Measurements from ENCODE around the gene FGA. TPM values are rescaled to one million over a fixed set of nuclear protein-coding genes. Genes with fewer than 3 reads are reported as not detected.
"Not testable (repeated sequence)": the region's sequence is repeated elsewhere in the genome, so short reads cannot be mapped to it uniquely, and the experiment has no call there.

FGA gene
- total RNA-seq, 1 donor from 2014 or later, result not detected

DNA sequence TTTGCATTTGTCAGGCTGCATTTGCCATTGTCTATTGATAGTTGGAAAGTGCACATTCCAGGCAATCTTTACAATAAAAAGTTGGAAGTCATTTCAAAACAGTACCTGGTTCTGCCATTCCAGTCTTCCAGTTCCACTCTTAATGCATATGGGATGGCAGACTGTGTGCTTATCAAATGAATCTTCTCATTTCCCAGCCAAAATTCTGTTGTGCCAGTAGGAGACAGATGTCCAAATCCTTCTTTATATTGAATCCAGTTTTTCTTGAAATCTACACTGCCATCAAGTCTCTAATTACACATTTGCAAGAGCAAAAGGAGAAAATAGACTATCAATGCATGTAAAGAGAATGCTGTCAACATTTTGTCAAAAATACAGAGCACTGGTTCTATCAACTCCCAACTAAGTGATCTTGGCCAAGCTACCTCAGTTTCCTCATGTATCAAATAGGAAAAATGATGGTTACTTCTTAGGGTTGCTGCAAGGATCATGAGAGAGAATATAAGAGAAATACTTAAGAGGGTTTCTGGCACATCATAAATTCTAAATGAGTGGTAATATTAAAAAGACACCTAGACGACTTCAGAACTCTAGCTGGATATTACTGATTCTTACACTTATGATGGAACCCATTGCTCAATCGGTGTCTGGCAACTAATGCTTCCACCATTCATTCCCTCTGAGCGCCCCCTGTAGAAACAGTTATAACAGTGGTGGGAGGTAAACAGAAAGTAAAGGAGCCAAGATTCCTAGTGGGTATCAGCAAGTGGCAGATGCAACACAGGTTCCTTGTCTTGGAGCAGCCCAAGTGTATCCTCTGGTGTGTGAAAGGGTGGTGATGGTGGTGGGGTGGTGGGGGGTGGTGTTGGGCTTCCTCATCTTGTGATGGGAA is 18.1 kb upstream of the FGA start:
- intact Hi-C loops (cut with micrococcal nuclease), result no loop called here

DNA sequence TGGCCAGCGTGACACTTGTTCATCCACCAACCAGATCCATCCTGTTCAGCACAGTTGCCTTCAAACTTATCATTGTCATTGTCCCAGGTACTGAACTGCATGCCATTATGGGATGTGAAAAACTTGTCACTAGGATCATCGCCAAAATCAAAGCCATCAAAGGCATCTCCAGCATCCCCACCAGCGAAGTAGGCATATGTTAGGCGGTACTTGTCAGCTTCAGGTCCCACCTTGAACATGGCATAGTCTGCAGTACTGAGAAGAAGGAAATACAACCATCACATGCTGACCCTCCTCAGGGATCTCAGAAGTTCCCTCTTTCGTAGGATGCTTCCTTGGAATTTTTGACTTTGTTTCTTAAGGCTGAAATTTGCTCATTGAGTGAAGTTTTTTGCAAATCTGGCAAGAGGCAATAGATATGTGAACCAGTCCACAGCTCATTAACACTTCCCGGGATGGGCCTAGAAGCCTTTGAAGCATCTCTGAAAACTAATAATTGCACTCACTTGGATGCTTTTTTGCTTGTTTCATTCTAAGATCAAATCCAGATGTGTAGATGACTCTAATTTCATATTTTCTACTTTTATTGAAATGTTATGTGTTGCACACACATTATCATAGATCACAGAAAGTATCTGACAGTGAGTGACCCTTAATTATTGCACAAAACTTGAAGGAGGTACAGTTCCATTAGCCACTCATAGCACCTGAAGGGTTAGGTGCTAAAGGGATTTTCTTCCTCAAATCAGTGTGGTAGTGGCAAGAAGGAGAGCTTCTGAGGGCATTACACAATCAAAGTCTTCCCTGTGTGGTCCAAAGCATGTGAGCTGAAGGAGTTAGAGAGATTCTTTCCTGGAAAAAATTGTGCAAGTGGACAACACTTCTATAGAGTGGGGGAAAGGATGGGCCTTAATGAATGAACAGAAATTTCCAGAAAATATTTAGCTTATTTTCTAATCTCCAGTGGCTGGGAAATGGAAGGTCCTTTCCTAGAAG is 16.5 kb upstream of the FGA start:
- intact Hi-C loops (cut with micrococcal nuclease), result no loop called here

- intact Hi-C loops (cut with micrococcal nuclease), result no loop called here
These were observed 14.2 kb upstream of the FGA start for GRCh38 chr4:154604696-154605200.

DNA sequence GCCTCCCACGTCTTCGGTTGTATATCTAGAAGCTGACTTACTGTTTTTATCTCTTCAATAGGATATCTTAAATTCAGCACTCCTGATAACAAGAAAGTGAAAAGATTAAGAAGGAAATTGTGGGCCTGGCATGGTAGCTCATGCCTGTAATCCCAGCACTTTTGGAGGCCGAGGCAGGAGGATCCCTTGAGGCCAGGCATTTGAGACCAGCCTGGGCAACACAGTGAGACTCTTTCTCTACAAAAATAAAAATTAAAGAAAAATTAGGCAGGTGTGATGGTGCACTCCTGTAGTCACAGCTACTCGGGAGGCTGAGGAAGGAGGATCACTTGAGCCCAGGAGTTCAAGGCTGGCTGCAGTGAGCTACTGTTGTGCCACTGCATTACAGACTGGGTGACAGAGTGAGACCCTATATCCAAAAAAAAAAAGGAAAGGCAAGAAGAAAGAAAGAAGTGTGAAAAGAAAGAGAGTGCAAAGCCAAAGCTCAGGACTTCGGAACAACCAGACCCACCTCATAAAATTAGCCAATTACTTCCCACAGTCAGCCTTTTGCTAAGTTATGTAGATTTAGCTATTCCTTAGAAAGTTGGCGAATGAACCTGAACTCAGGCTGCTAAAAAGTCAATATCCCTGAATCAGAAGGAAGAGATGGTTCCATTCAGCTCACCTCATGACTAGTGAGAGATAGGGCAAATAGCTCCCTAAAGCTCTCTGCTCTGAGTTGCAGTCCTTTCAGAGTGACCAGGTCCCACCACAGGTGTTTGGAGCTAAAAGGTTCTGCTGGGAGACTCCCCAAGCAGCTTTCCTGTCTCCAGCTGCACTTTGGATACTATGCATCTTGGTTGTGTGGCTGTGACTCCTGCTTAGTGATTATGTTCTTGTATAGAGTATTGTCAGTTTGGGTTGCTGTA is 12.7 kb upstream of the FGA start:
- intact Hi-C loops (cut with micrococcal nuclease), result no loop called here

GRCh38 chr4:154602404-154603020 is 12.0 kb upstream of the FGA start:
- intact Hi-C loops (cut with micrococcal nuclease), result no loop called here

GRCh38 chr4:154597798-154598774 is 7.5 kb upstream of the FGA start:
- intact Hi-C loops (cut with micrococcal nuclease), result no loop called here

GRCh38 chr4:154597281-154597680 is 6.7 kb upstream of the FGA start:
- intact Hi-C loops (cut with micrococcal nuclease), result not testable (repeated sequence)

DNA sequence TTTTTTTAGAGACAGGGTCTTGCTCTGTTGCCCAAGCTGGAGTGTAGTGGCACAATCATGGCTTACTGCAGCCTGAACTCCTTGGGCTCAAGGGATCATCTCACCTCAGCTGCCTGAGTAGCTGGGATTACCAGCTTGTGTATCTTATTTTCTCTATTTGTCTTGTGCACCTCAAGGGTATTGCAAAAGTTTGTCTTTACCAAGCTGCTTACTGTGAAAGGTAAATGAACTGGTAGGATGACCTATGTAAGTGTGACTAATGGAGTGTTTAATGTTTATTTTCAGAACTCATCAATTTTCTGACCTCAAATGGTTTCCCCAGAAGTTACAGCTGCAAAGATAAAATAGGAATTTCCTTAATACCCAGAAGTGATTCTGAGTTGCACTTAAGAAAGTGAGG is 5.3 kb upstream of the FGA start:
- intact Hi-C loops (cut with micrococcal nuclease), result no loop called here

DNA sequence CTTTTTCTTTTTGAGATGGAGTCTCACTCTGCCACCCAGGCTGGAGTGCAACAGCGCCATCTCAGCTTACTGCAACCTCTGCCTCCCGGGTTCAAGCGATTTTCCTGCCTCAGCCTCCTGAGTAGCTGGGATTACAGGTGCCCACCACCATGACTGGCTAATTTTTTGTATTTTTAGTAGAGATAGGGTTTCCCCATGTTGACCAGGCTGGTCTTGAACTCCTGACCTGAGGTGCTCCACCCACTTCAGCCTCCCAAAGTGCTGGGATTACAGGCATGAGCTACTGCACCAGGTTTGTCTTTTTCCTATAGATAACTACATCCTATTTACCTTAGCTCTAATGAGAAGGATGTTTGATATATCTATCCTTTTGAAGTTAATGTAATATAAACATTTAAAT is 3.8 kb upstream of the FGA start:
- intact Hi-C loops (cut with micrococcal nuclease), result not testable (repeated sequence)

DNA sequence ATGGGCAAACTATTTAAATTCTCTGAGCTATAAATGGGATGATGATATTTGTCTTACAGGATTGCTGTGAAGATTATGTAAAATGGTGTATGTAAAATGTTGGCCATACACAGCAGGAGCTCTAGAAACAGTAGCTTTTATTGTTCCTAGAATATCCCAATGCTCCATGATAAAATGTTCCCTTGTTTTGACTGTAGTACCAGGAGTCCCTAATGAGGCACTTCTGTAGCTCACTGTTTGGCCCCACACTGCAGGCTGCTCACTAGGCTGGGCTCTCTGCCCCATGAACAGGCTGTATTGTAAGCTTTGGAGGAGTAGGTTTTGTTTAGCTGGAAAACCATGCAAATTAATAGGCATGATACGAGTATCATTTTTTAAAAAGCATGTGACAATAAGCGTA is 3.3 kb upstream of the FGA start:
- intact Hi-C loops (cut with micrococcal nuclease), result no loop called here

DNA sequence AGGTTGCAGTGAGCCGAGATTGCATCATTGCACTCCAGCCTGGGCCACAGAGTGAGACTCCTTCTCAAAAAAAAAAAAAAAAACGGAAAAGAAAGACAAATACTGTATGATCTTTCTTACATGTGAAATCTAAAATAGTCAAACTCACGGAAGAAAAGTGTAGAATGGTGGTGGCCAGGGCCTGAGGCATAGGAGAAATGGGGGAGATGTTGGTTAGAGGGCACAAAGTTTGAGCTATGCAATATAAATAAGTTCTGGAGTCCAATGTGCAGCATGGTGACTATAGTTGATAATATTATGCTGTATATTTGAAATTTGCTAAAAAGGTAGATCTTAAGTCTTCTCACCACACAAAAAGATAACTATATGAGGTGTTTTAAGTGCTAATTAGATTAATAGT is 1.3 kb upstream of the FGA start:
- intact Hi-C loops (cut with micrococcal nuclease), result no loop called here

DNA sequence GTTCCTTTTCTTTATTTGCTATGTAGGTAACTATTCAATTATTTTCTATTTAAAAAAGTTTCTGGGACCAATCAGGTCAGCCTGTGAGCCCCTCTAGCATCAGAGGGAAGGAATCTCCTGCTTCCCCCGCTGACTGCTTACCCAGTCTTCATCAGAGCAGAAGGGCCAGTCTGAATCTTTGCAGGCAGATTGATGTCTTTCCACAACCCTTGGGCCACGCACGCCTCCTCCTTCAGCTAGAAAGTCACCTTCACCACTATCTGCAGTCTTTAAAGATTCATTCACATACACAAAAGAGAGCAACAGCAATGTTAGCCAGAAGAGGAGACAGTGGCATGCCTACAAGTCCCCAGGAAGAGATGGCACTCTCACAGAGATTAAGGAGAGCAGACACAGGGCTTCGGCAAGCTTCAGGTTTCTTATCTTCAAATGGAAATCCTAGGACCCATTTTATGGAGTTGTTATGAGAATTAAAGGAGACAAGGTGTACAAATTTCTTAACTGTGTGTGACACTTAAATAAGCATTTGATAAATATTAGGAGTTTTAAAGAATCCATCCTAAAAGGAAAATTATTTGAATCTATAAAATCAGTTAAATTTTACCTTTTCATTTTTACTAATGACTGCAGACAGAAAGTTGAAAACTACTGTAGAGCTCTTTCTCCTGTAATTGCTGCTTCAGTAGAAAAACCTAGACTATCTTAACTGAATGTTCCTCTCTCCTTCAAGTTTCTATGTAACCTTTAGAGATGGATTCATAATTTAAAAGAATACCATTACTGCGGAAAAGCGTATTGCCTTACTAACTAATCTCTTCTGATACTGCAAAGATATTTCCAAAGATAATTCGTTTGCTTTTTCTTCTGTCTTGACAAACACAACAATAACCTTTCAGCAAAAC is 995 bp downstream of the FGA start:
- intact Hi-C loops (cut with micrococcal nuclease), result no loop called here

DNA sequence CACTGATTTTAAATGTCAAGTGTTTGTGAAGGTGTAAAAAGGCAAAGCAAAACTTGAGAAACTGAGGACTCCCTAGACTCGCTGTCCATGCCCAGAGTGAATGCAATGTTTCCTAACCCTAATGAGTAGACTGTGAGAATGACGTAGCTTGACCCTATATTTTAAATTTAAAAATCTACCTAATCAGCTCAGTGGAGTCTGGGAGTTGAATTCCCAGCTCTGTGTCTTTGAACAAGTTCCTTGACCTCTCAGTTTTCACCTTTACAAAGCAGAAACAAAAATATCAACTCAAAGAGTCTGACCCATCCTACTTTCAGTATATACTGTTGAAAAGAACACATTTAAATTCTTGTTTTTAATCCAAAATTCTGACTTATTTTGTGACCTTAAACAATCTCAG is 2.3 kb downstream of the FGA start:
- intact Hi-C loops (cut with micrococcal nuclease), result no loop called here

DNA sequence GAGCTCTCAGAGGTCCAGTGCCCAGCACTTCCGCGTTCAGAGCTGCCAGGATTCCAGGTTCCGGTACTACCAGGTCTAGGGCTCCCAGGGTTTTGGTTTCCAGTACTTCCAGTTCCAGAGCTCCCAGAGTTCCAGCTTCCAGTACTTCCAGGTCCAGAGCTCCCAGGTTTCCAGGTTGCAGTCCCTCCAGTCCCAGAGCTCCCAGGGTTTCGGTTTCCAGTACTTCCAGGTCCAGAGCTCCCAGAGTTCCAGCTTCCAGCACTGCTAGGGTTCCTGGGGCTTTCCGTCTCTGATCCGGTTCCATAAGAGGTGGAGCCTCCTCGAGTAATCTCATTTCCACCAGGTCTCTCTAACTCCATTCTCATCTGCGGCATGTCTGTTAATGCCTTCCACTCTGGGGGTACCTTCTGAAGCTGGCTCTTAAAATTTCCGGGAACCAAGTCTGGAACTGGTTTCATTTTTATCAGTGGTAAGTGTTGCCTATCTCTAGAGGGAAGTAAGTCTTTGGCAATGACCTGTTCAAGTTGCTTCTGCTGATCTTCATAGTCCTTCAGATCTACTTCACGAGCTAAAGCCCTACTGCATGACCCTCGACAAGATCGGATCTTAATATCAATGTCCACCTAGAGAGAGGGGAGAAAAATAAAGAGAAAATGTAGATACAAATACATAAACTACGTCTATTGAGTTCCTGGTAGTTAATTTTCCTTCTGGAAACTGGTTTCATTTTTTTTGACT is 4.1 kb downstream of the FGA start:
- intact Hi-C loops (cut with micrococcal nuclease), result no loop called here

- intact Hi-C loops (cut with micrococcal nuclease), result no loop called here
These were observed 5.0 kb downstream of the FGA start for GRCh38 chr4:154585369-154586018.

GRCh38 chr4:154584259-154584658 is 6.3 kb downstream of the FGA start:
- intact Hi-C loops (cut with micrococcal nuclease), result no loop called here

GRCh38 chr4:154583677-154584076 is 6.9 kb downstream of the FGA start:
- intact Hi-C loops (cut with micrococcal nuclease), result no loop called here
